H1 (cell line): ENCODE data around the gene APOBEC2. TPM values are rescaled to one million over a fixed set of nuclear protein-coding genes. Genes with fewer than 3 reads are reported as not detected.

ENCODE experiments used
- CREB1 ChIP-seq: IDR thresholded peaks from 2 replicates; pipeline ENCODE4 v1.6.1; 2012; ENCODE audit warnings: inconsistent platforms
- CTBP2 ChIP-seq: IDR thresholded peaks from 2 replicates; pipeline ENCODE4 v1.7.0; 2011; ENCODE audit warnings: borderline replicate concordance, mild to moderate bottlenecking, moderate library complexity, mixed read lengths, low read length; ENCODE audit not compliant: insufficient read depth, insufficient read length
- E2F6 ChIP-seq: IDR thresholded peaks from 2 replicates; pipeline ENCODE4 v1.6.1; 2012; ENCODE audit warnings: inconsistent platforms
- JUND ChIP-seq: IDR thresholded peaks from 2 replicates; pipeline ENCODE4 v1.6.1; 2011; ENCODE audit warnings: mild to moderate bottlenecking, improper control_type of control experiment, low read length
- RXRA ChIP-seq: IDR thresholded peaks from 2 replicates; pipeline ENCODE4 v1.6.1; 2011; ENCODE audit warnings: low read depth, mild to moderate bottlenecking, low read length, moderate library complexity; ENCODE audit not compliant: insufficient read depth
- USF2 ChIP-seq: IDR thresholded peaks from 2 replicates; pipeline ENCODE4 v1.6.1; 2011; ENCODE audit warnings: low read length, improper control_type of control experiment
- polyA plus RNA-seq, 7 experiments: library from polyadenylated mRNA; depleted of rRNA in 3 of 7; stranded (reverse) in 5 of 7; unstranded in 2 of 7; fragments of >200 nt in 5 of 7; fragments of 200-250 nt in 2 of 7; gene quantifications; 1 replicate in 5 of 7; 2 replicates in 1 of 7; 4 replicates in 1 of 7; pipeline versions ENCODE4 v1.2.1 to v1.2.3, GENCODE V29; 2011 to 2013; ENCODE audit warnings: missing spikeins in 2 of 7, mixed read lengths in 2 of 7
- total RNA-seq: library from RNA; stranded (reverse); fragmentation: NEBNext Ultra II Directional; extraction: Animal tissue kit (Norgen Biotek cat#: 25700); gene quantifications from 2 replicates; pipeline ENCODE4 v1.2.1, GENCODE V29; 2021
- TF ChIP-seq, protein P1 (sequence below): fragments of 300-600 bp; sonication (generic); IDR thresholded peaks from 2 replicates; pipeline ENCODE4 v1.7.1; 2012; ENCODE audit warnings: low read length, moderate library complexity, mild to moderate bottlenecking, inconsistent platforms; ENCODE audit not compliant: insufficient replicate concordance

APOBEC2 gene
- total and polyA plus RNA-seq, 2 of the 8 experiments (the other 6 are each of a cell fraction or from before 2014, with no cell fraction given) = not detected

- TF ChIP-seq, protein P1, sequence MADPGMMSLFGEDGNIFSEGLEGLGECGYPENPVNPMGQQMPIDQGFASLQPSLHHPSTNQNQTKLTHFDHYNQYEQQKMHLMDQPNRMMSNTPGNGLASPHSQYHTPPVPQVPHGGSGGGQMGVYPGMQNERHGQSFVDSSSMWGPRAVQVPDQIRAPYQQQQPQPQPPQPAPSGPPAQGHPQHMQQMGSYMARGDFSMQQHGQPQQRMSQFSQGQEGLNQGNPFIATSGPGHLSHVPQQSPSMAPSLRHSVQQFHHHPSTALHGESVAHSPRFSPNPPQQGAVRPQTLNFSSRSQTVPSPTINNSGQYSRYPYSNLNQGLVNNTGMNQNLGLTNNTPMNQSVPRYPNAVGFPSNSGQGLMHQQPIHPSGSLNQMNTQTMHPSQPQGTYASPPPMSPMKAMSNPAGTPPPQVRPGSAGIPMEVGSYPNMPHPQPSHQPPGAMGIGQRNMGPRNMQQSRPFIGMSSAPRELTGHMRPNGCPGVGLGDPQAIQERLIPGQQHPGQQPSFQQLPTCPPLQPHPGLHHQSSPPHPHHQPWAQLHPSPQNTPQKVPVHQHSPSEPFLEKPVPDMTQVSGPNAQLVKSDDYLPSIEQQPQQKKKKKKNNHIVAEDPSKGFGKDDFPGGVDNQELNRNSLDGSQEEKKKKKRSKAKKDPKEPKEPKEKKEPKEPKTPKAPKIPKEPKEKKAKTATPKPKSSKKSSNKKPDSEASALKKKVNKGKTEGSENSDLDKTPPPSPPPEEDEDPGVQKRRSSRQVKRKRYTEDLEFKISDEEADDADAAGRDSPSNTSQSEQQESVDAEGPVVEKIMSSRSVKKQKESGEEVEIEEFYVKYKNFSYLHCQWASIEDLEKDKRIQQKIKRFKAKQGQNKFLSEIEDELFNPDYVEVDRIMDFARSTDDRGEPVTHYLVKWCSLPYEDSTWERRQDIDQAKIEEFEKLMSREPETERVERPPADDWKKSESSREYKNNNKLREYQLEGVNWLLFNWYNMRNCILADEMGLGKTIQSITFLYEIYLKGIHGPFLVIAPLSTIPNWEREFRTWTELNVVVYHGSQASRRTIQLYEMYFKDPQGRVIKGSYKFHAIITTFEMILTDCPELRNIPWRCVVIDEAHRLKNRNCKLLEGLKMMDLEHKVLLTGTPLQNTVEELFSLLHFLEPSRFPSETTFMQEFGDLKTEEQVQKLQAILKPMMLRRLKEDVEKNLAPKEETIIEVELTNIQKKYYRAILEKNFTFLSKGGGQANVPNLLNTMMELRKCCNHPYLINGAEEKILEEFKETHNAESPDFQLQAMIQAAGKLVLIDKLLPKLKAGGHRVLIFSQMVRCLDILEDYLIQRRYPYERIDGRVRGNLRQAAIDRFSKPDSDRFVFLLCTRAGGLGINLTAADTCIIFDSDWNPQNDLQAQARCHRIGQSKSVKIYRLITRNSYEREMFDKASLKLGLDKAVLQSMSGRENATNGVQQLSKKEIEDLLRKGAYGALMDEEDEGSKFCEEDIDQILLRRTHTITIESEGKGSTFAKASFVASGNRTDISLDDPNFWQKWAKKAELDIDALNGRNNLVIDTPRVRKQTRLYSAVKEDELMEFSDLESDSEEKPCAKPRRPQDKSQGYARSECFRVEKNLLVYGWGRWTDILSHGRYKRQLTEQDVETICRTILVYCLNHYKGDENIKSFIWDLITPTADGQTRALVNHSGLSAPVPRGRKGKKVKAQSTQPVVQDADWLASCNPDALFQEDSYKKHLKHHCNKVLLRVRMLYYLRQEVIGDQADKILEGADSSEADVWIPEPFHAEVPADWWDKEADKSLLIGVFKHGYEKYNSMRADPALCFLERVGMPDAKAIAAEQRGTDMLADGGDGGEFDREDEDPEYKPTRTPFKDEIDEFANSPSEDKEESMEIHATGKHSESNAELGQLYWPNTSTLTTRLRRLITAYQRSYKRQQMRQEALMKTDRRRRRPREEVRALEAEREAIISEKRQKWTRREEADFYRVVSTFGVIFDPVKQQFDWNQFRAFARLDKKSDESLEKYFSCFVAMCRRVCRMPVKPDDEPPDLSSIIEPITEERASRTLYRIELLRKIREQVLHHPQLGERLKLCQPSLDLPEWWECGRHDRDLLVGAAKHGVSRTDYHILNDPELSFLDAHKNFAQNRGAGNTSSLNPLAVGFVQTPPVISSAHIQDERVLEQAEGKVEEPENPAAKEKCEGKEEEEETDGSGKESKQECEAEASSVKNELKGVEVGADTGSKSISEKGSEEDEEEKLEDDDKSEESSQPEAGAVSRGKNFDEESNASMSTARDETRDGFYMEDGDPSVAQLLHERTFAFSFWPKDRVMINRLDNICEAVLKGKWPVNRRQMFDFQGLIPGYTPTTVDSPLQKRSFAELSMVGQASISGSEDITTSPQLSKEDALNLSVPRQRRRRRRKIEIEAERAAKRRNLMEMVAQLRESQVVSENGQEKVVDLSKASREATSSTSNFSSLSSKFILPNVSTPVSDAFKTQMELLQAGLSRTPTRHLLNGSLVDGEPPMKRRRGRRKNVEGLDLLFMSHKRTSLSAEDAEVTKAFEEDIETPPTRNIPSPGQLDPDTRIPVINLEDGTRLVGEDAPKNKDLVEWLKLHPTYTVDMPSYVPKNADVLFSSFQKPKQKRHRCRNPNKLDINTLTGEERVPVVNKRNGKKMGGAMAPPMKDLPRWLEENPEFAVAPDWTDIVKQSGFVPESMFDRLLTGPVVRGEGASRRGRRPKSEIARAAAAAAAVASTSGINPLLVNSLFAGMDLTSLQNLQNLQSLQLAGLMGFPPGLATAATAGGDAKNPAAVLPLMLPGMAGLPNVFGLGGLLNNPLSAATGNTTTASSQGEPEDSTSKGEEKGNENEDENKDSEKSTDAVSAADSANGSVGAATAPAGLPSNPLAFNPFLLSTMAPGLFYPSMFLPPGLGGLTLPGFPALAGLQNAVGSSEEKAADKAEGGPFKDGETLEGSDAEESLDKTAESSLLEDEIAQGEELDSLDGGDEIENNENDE = no peak
- TF ChIP-seq E2F6 = peak; percentile 79
- TF ChIP-seq USF2 = no peak
- no peak for TF ChIP-seq JUND
- peak; percentile 32 for TF ChIP-seq CREB1
- TF ChIP-seq CTBP2 = no peak
- no peak for TF ChIP-seq RXRA
Measured at GRCh38 chr6:41071923-41072835, 19.2 kb downstream of the APOBEC2 start, which contains the start of gene OARD1 (continued).
